HepG2 (cell line): ENCODE data around the gene M1AP. TPM values are rescaled to one million over a fixed set of nuclear protein-coding genes. Genes with fewer than 3 reads are reported as not detected.

Experiments
- ARID2 ChIP-seq: sonication (generic); formaldehyde crosslinking; IDR thresholded peaks from 2 replicates; pipeline ENCODE4 v1.8.1; 2022; ENCODE audit warnings: mild to moderate bottlenecking, missing genetic modification reagents, borderline replicate concordance
- ELF1 ChIP-seq: sonication (generic); formaldehyde crosslinking; IDR thresholded peaks from 2 replicates; pipeline ENCODE4 v1.4.0; 2020; ENCODE audit warnings: missing genetic modification reagents
- HOXA3 ChIP-seq: sonication (generic); formaldehyde crosslinking; IDR thresholded peaks from 2 replicates; pipeline ENCODE4 v1.5.0; 2020; ENCODE audit warnings: missing genetic modification reagents
- MAFG ChIP-seq: sonication (generic); formaldehyde crosslinking; IDR thresholded peaks from 2 replicates; pipeline ENCODE4 v1.5.1; 2020; ENCODE audit warnings: mild to moderate bottlenecking, missing genetic modification reagents
- NCOA2 ChIP-seq: sonication (generic); formaldehyde crosslinking; IDR thresholded peaks from 2 replicates; pipeline ENCODE4 v1.8.0; 2022; ENCODE audit warnings: inconsistent platforms
- PTBP1 ChIP-seq: fragments of 200-400 bp; formaldehyde crosslinking; IDR thresholded peaks from 2 replicates; pipeline ENCODE4 v1.6.1; 2018; ENCODE audit warnings: low read length, low read depth; ENCODE audit not compliant: poor library complexity, severe bottlenecking
- SRSF9 ChIP-seq: fragments of 200-400 bp; formaldehyde crosslinking; IDR thresholded peaks from 2 replicates; pipeline ENCODE4 v1.6.1; 2018; ENCODE audit warnings: borderline replicate concordance, mild to moderate bottlenecking, low read depth, low read length; ENCODE audit not compliant: insufficient read depth, poor library complexity, severe bottlenecking
- XBP1 ChIP-seq: sonication (generic); formaldehyde crosslinking; IDR thresholded peaks from 2 replicates; pipeline ENCODE4 v1.5.0; 2020; ENCODE audit warnings: missing genetic modification reagents
- ZFP62 ChIP-seq: sonication (generic); formaldehyde crosslinking; IDR thresholded peaks from 2 replicates; pipeline ENCODE4 v1.4.0; 2020; ENCODE audit warnings: missing genetic modification reagents
- ZZZ3 ChIP-seq: sonication (generic); formaldehyde crosslinking; IDR thresholded peaks from 2 replicates; pipeline ENCODE4 v1.4.0; 2020; ENCODE audit warnings: missing genetic modification reagents, mild to moderate bottlenecking, borderline replicate concordance
- polyA plus RNA-seq, 8 experiments: library from polyadenylated mRNA; depleted of rRNA in 3 of 8; stranded (reverse) in 7 of 8; unstranded in 1 of 8; fragments of >200 nt; fragmentation: Illumina TruSeq in 4 of 8; extraction: Trizol in 4 of 8; gene quantifications; 2 replicates each; pipeline versions ENCODE4 v1.2.1 to v1.2.3, GENCODE V29; 2011 to 2016; ENCODE audit warnings: low read depth in 4 of 8, missing spikeins in 1 of 8, mixed read lengths in 1 of 8; ENCODE audit not compliant: insufficient read depth in 1 of 8
- total RNA-seq, 5 experiments: library from RNA; depleted of rRNA; stranded (reverse); fragments of >200 nt; fragmentation: Illumina TruSeq; extraction: Trizol; gene quantifications; 2 replicates each; pipeline ENCODE4 v1.2.3, GENCODE V29; 2016; ENCODE audit warnings: low read depth in 1 of 5
- TF ChIP-seq, protein P1 (sequence below), 2 experiments: sonication (generic) in 1 of 2; formaldehyde crosslinking in 1 of 2; IDR thresholded peaks; 2 replicates each; pipeline versions ENCODE4 v1.5.1 to v1.6.1; 2011 to 2020; ENCODE audit warnings: borderline replicate concordance in 1 of 2, low read depth in 1 of 2, low read length in 1 of 2, mild to moderate bottlenecking in 1 of 2, missing genetic modification reagents in 1 of 2, moderate library complexity in 1 of 2
- TF ChIP-seq, protein P2 (sequence below): IDR thresholded peaks from 2 replicates; pipeline ENCODE4 v1.6.1; 2012; ENCODE audit warnings: low read depth, low read length, improper control_type of control experiment
- TF ChIP-seq, protein P3 (sequence below): sonication (generic); formaldehyde crosslinking; IDR thresholded peaks from 2 replicates; pipeline ENCODE4 v1.4.0; 2020; ENCODE audit warnings: missing genetic modification reagents

Gene M1AP
- total and polyA plus RNA-seq, 2 of the 13 experiments (the other 11 are each of a cell fraction or from before 2014, with no cell fraction given), result not detected

DNA sequence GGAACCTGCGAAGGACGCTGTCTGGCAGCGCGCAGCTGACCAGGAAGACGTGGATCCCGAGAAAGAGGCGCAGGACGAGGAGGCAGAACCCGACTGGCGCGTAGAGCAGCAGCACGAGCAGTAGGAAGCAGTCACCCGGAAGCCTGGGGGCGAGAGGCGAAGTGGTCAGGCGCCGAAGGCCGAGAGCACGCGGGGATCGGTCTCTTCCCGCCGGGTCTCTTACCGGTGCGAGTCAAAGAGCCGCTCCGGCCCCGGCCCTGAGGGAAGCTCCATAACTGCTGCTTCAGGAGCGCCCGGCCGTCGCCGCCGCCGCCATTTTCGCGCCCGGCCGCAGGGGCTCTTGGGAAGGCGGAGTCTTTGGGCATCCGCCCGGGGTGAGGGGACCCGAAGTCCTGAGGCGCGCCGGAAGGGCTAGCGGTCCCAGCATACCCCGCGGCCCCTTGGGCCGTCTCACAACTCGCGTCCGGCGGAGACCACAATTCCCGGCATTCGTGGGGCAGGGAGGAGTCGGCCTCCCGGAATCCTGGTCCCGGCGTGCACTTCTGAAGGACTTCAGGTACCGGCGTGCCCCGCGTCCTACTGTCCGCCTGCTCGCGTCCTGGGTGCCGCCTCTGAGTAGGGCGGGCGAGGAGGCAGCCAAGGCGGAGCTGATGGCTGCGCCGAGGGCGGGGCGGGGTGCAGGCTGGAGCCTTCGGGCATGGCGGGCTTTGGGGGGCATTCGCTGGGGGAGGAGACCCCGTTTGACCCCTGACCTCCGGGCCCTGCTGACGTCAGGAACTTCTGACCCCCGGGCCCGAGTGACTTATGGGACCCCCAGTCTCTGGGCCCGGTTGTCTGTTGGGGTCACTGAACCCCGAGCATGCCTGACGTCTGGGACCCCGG lies 118.5 kb downstream of the M1AP start, which contains the start of the genes AUP1 and HTRA2 (continued):
- TF ChIP-seq PTBP1 (no peak), XBP1 (CRISPR knock-in tag) (no peak), ELF1 (CRISPR knock-in tag) (peak; percentile 96), ARID2 (CRISPR knock-in tag) (peak; percentile 71; the same call in 1 of the 2 replicates), SRSF9 (no peak), ZZZ3 (no peak; the same call in 1 of the 2 replicates), MAFG (CRISPR knock-in tag) (no peak), ZFP62 (CRISPR knock-in tag) (no peak), NCOA2 (peak; percentile 49), HOXA3 (CRISPR knock-in tag) (peak; percentile 96)
- TF ChIP-seq, protein P1, sequence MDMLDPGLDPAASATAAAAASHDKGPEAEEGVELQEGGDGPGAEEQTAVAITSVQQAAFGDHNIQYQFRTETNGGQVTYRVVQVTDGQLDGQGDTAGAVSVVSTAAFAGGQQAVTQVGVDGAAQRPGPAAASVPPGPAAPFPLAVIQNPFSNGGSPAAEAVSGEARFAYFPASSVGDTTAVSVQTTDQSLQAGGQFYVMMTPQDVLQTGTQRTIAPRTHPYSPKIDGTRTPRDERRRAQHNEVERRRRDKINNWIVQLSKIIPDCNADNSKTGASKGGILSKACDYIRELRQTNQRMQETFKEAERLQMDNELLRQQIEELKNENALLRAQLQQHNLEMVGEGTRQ (IDR thresholded peaks at IDR 0.05; ENCODE audit: low read depth, low read length), result no peak
- TF ChIP-seq, protein P1 (CRISPR knock-in tag; IDR thresholded peaks at IDR 0.05; ENCODE audit: borderline replicate concordance), result no peak
- TF ChIP-seq, protein P2, sequence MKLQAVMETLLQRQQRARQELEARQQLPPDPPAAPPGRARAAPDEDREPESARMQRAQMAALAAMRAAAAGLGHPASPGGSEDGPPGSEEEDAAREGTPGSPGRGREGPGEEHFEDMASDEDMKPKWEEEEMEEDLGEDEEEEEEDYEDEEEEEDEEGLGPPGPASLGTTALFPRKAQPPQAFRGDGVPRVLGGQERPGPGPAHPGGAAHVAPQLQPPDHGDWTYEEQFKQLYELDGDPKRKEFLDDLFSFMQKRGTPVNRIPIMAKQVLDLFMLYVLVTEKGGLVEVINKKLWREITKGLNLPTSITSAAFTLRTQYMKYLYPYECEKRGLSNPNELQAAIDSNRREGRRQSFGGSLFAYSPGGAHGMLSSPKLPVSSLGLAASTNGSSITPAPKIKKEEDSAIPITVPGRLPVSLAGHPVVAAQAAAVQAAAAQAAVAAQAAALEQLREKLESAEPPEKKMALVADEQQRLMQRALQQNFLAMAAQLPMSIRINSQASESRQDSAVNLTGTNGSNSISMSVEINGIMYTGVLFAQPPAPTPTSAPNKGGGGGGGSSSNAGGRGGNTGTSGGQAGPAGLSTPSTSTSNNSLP, result no peak
- TF ChIP-seq, protein P3, sequence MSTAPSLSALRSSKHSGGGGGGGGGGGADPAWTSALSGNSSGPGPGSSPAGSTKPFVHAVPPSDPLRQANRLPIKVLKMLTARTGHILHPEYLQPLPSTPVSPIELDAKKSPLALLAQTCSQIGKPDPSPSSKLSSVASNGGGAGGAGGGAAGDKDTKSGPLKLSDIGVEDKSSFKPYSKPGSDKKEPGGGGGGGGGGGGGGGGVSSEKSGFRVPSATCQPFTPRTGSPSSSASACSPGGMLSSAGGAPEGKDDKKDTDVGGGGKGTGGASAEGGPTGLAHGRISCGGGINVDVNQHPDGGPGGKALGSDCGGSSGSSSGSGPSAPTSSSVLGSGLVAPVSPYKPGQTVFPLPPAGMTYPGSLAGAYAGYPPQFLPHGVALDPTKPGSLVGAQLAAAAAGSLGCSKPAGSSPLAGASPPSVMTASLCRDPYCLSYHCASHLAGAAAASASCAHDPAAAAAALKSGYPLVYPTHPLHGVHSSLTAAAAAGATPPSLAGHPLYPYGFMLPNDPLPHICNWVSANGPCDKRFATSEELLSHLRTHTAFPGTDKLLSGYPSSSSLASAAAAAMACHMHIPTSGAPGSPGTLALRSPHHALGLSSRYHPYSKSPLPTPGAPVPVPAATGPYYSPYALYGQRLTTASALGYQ (CRISPR knock-in tag), result no peak; the same call in 1 of the 2 replicates
